Ovary (tissue), 9 donors: Measurements from ENCODE around the gene PCDHA7. TPM values are rescaled to one million over a fixed set of nuclear protein-coding genes. Genes with fewer than 3 reads are reported as not detected.

Source experiments
- DNase-seq, 5 donors: peaks; one replicate each; pipeline ENCODE4 v3.0.0-alpha.2; 2019 to 2020
- H3K27ac ChIP-seq, 2 donors: fragments of 200-600 bp; one replicate each; pipeline versions ENCODE4 v1.5.1 to v1.8.0; 2019 to 2022
- H3K27me3 ChIP-seq: fragments of 200-600 bp; one replicate; pipeline ENCODE4 v1.8.0; 2022
- H3K36me3 ChIP-seq: fragments of 200-600 bp; sonication (generic); one replicate; pipeline ENCODE4 v1.5.1; 2019
- H3K4me1 ChIP-seq: one replicate; pipeline ENCODE4 v1.8.1; 2013; ENCODE audit warnings: mild to moderate bottlenecking, moderate library complexity; ENCODE audit not compliant: insufficient read depth
- H3K4me3 ChIP-seq: fragments of 200-600 bp; sonication (generic); one replicate; pipeline ENCODE4 v1.5.1; 2017
- H3K9me3 ChIP-seq, 2 donors: fragments of 200-600 bp in 1 of 2; sonication (generic) in 1 of 2; one replicate each; pipeline versions ENCODE4 v1.5.1 to v1.8.1; 2013 to 2019; ENCODE audit warnings: mild to moderate bottlenecking in 1 of 2, moderate library complexity in 1 of 2
- EP300 ChIP-seq: sonication (generic); formaldehyde crosslinking; IDR thresholded peaks from one replicate; pipeline ENCODE4 v1.6.1; 2017; ENCODE audit warnings: antibody characterized with exemption
- POLR2A ChIP-seq: fragments of 450-650 bp; IDR thresholded peaks from one replicate; pipeline ENCODE4 v1.6.1; 2017; ENCODE audit warnings: antibody characterized with exemption, mild to moderate bottlenecking, moderate library complexity
- WGBS, 3 donors: extraction: QIAGEN DNeasy Blood & Tissue Kit in 1 of 3; methylation state at CpG; one replicate each; pipeline versions ENCODE4 v1.1.5 to v1.1.7; 2013 to 2017; 5-methylcytosine and 5-hydroxymethylcytosine counted together
- intact Hi-C, 4 donors: fragments of 100-400 bp; cut with DNase I; formaldehyde crosslinking; loops; one replicate each; pipeline versions ENCODE4 v1.11.0 to v1.15.1; 2022 to 2023
- polyA plus RNA-seq, 2 donors: library from polyadenylated mRNA; stranded (reverse); fragments of 200-250 nt in 1 of 2; fragments of 350-450 nt in 1 of 2; fragmentation: Illumina TruSeq in 1 of 2; extraction: RNeasy Lipid Tissue Mini Kit (QIAGEN cat#74804) in 1 of 2; gene quantifications; one replicate each; pipeline ENCODE4 v1.2.3, GENCODE V29; 2013 to 2014
- total RNA-seq, 7 donors: library from RNA; depleted of rRNA in 2 of 7; stranded (reverse); fragments of >200 nt in 2 of 7; fragmentation: NEBNext Ultra II Directional in 3 of 7; extraction: Animal tissue kit (Norgen Biotek cat#: 25700) in 3 of 7; gene quantifications; one replicate each; pipeline versions ENCODE4 v1.1.0 to v1.2.4, GENCODE V29; 2016 to 2023
- TF ChIP-seq, protein P1 (sequence below), 3 donors: fragments of 450-650 bp in 2 of 3; fragments of 200-600 bp in 1 of 3; IDR thresholded peaks; one replicate each; pipeline versions ENCODE4 v1.5.1 to v1.8.0; 2016 to 2022; ENCODE audit warnings: antibody characterized with exemption in 3 of 3, mild to moderate bottlenecking in 1 of 3
- donor health status: DM: no; HTN: no; CAD: no; lungs with moderate emphysema.
- donor health status: DM: no; HTN: no; CAD: no.
- donor health status: Bipolar disorder and iron deficiency.
- donor health status: DM: yes; HTN: yes; CAD: no.
- donor health status: DM: no; HTN: no; CAD: no.
- donor health status: DM: yes; HTN: yes; CAD: no.

PCDHA7 gene
- total and polyA plus RNA-seq, 9 donors: 0.25 to 1.4 (median 0.41) TPM

DNA sequence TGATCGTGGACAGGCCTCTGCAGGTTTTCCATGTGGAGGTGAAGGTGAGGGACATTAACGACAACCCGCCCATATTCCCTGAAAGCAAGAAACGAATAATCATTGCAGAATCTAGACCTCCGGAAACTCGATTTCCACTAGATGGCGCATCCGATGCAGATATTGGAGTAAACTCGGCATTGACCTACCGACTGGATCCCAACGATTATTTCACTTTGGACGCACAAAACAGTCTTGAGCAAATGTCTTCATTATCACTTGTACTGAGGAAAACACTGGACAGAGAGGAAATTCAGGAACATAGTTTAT is 48.5 kb downstream of the PCDHA7 start:
- no peak for DNase-seq
- peaks cover 0 to 17% of the 10 kb centered on the region in 2 donors for H3K9me3 ChIP-seq
- H3K4me1 ChIP-seq: no peaks in the 10 kb centered on the region
- intact Hi-C loops: no loop called here
- H3K4me3 ChIP-seq: no peak overlapping the region
- no peak overlapping the region for H3K27ac ChIP-seq
- no peaks in the 10 kb centered on the region for H3K36me3 ChIP-seq
- WGBS, 3 donors: 10 to 22% (median 17%) methylated on average over 12 of the region's 12 CpGs
- TF ChIP-seq, protein P1, sequence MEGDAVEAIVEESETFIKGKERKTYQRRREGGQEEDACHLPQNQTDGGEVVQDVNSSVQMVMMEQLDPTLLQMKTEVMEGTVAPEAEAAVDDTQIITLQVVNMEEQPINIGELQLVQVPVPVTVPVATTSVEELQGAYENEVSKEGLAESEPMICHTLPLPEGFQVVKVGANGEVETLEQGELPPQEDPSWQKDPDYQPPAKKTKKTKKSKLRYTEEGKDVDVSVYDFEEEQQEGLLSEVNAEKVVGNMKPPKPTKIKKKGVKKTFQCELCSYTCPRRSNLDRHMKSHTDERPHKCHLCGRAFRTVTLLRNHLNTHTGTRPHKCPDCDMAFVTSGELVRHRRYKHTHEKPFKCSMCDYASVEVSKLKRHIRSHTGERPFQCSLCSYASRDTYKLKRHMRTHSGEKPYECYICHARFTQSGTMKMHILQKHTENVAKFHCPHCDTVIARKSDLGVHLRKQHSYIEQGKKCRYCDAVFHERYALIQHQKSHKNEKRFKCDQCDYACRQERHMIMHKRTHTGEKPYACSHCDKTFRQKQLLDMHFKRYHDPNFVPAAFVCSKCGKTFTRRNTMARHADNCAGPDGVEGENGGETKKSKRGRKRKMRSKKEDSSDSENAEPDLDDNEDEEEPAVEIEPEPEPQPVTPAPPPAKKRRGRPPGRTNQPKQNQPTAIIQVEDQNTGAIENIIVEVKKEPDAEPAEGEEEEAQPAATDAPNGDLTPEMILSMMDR (IDR thresholded peaks at IDR 0.05): no peak
- TF ChIP-seq POLR2A (no peak), EP300 (no peak)
- no peaks in the 10 kb centered on the region for H3K27me3 ChIP-seq

DNA sequence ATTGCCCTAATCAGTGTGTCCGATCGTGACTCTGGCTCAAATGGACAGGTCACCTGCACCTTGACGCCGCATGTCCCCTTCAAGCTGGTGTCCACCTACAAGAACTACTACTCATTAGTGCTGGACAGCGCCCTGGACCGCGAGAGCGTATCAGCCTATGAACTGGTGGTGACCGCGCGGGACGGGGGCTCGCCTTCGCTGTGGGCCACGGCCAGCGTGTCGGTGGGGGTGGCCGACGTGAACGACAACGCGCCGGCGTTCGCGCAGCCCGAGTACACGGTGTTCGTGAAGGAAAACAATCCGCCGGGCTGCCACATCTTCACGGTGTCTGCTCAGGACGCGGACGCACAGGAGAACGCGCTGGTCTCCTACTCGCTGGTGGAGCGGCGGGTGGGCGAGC is 49.3 kb downstream of the PCDHA7 start:
- Histone ChIP-seq H3K27ac (no peak overlapping the region), H3K9me3 (peaks cover 0 to 16% of the 10 kb centered on the region in 2 donors), H3K4me3 (no peak overlapping the region), H3K27me3 (no peaks in the 10 kb centered on the region), H3K36me3 (no peaks in the 10 kb centered on the region), H3K4me1 (no peaks in the 10 kb centered on the region)
- DNase-seq: no peak
- intact Hi-C loops: no loop called here
- TF ChIP-seq, protein P1 (IDR thresholded peaks at IDR 0.05): no peak
- no peak for TF ChIP-seq POLR2A
- WGBS, 3 donors: 27 to 54% (median 50%) methylated on average over 41 of the region's 41 CpGs

DNA sequence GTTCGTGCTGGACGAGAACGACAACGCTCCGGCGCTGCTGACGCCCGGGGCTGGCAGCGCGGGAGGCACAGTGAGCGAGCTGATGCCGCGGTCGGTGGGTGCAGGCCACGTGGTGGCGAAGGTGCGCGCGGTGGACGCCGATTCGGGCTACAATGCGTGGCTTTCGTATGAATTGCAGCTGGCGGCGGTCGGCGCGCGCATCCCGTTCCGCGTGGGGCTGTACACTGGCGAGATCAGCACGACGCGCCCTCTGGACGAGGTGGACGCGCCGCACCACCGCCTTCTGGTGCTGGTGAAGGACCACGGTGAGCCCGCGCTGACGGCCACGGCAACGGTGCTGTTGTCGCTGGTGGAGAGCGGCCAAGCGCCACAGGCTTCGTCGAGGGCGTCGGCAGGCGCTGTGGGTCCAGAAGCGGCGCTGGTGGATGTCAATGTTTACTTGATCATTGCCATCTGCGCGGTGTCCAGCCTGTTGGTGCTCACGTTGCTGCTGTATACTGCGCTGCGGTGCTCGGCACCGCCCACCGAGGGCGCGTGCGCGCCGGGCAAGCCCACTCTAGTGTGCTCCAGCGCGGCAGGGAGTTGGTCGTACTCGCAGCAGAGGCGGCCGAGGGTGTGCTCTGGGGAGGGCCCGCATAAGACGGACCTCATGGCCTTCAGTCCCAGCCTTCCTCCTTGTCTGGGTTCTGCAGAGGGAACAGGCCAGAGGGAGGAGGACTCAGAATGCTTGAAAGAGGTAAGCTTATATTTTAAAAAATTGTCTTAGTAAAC is 50.0 kb downstream of the PCDHA7 start:
- no peaks in the 10 kb centered on the region for H3K4me1 ChIP-seq
- intact Hi-C loops: no loop called here
- DNase-seq: no peak
- no peak overlapping the region for H3K4me3 ChIP-seq
- no peak overlapping the region for H3K27ac ChIP-seq
- peaks cover 0 to 16% of the 10 kb centered on the region in 2 donors for H3K9me3 ChIP-seq
- TF ChIP-seq POLR2A (no peak), EP300 (no peak)
- TF ChIP-seq, protein P1 (IDR thresholded peaks at IDR 0.05): no peak
- H3K27me3 ChIP-seq: no peaks in the 10 kb centered on the region
- 26 to 46% (median 44%) methylated on average over 69 to 79 of the region's 79 CpGs for WGBS, 3 donors
- H3K36me3 ChIP-seq: no peaks in the 10 kb centered on the region

Other genes with a start within 250 kb of the PCDHA7 start
- gene CD14, start 201.1 kb upstream of the PCDHA7 start, total RNA-seq: 10 to 100 TPM; 26.5 to 96.0 (median 48.6) TPM
- gene CD14, start 201.1 kb upstream of the PCDHA7 start, polyA plus RNA-seq: 10 to 100 TPM in 1 of 2 donors, 1 to 10 TPM in 1; 8.7 to 37.7 TPM
- 10 to 100 TPM; 12.2 to 62.8 (median 14.9) TPM for gene TMCO6, start 194.8 kb upstream of the PCDHA7 start, total RNA-seq
- 10 to 100 TPM in 1 of 2 donors, 1 to 10 TPM in 1; 8.0 to 33.2 TPM for gene TMCO6, start 194.8 kb upstream of the PCDHA7 start, polyA plus RNA-seq
- gene NDUFA2, start 186.6 kb upstream of the PCDHA7 start, total RNA-seq: 100 to 1,000 TPM in 1 of 7 donors, 10 to 100 TPM in 6; 44.6 to 107 (median 46.9) TPM
- gene NDUFA2, start 186.6 kb upstream of the PCDHA7 start, polyA plus RNA-seq: 100 to 1,000 TPM in 1 of 2 donors, 10 to 100 TPM in 1; 42.6 to 123 TPM
- 100 to 1,000 TPM in 1 of 7 donors, 10 to 100 TPM in 6; 70.9 to 112 (median 78.0) TPM for gene IK, start 186.4 kb upstream of the PCDHA7 start, total RNA-seq
- 100 to 1,000 TPM in 1 of 2 donors, 10 to 100 TPM in 1; 99.8 to 184 TPM for gene IK, start 186.4 kb upstream of the PCDHA7 start, polyA plus RNA-seq
- 10 to 100 TPM in 6 of 7 donors, 1 to 10 TPM in 1; 9.1 to 16.6 (median 13.7) TPM for gene WDR55, start 169.4 kb upstream of the PCDHA7 start, total RNA-seq
- 10 to 100 TPM in 1 of 2 donors, 1 to 10 TPM in 1; 9.9 to 12.3 TPM for gene WDR55, start 169.4 kb upstream of the PCDHA7 start, polyA plus RNA-seq
- gene DND1, start 160.7 kb upstream of the PCDHA7 start, total RNA-seq: 1 to 10 TPM in 2 of 7 donors, under 1 TPM in 5; 0.30 to 1.2 (median 0.69) TPM
- gene DND1, start 160.7 kb upstream of the PCDHA7 start, polyA plus RNA-seq: under 1 TPM in 1 of 2 donors, not detected in 1; 0.98 TPM
- gene HARS1, start 142.9 kb upstream of the PCDHA7 start, total RNA-seq: 10 to 100 TPM; 26.8 to 48.2 (median 41.7) TPM
- gene HARS1, start 142.9 kb upstream of the PCDHA7 start, polyA plus RNA-seq: 10 to 100 TPM; 38.9 to 68.6 TPM
- 10 to 100 TPM; 15.2 to 25.2 (median 21.6) TPM for gene HARS2, start 142.8 kb upstream of the PCDHA7 start, total RNA-seq
- gene HARS2, start 142.8 kb upstream of the PCDHA7 start, polyA plus RNA-seq: 10 to 100 TPM; 20.9 to 27.5 TPM
- gene ZMAT2, start 133.8 kb upstream of the PCDHA7 start, total RNA-seq: 10 to 100 TPM; 22.9 to 46.1 (median 40.2) TPM
- gene ZMAT2, start 133.8 kb upstream of the PCDHA7 start, polyA plus RNA-seq: 100 to 1,000 TPM in 1 of 2 donors, 10 to 100 TPM in 1; 59.3 to 126 TPM
- gene PCDHA1, start 48.1 kb upstream of the PCDHA7 start, total RNA-seq: under 1 TPM in 1 of 7 donors, not detected in 6; 0.05 TPM
- gene PCDHA1, start 48.1 kb upstream of the PCDHA7 start, polyA plus RNA-seq: not detected
- 1 to 10 TPM in 2 of 7 donors, under 1 TPM in 5; 0.34 to 1.6 (median 0.57) TPM for gene PCDHA2, start 39.4 kb upstream of the PCDHA7 start, total RNA-seq
- gene PCDHA2, start 39.4 kb upstream of the PCDHA7 start, polyA plus RNA-seq: under 1 TPM; 0.17 to 0.34 TPM
- 1 to 10 TPM in 6 of 7 donors, under 1 TPM in 1; 0.65 to 2.7 (median 1.4) TPM for gene PCDHA3, start 33.2 kb upstream of the PCDHA7 start, total RNA-seq
- gene PCDHA3, start 33.2 kb upstream of the PCDHA7 start, polyA plus RNA-seq: 1 to 10 TPM in 1 of 2 donors, under 1 TPM in 1; 0.45 to 1.1 TPM
- gene PCDHA4, start 27.2 kb upstream of the PCDHA7 start, total RNA-seq: 1 to 10 TPM in 3 of 7 donors, under 1 TPM in 4; 0.76 to 2.7 (median 1.00) TPM
- under 1 TPM; 0.18 to 0.42 TPM for gene PCDHA4, start 27.2 kb upstream of the PCDHA7 start, polyA plus RNA-seq
- gene PCDHA5, start 12.7 kb upstream of the PCDHA7 start, total RNA-seq: 1 to 10 TPM in 1 of 7 donors, under 1 TPM in 6; 0.11 to 1.4 (median 0.54) TPM
- under 1 TPM; 0.07 to 0.08 TPM for gene PCDHA5, start 12.7 kb upstream of the PCDHA7 start, polyA plus RNA-seq
- 1 to 10 TPM in 3 of 7 donors, under 1 TPM in 4; 0.32 to 1.7 (median 0.97) TPM for gene PCDHA6, start 6.3 kb upstream of the PCDHA7 start, total RNA-seq
- under 1 TPM; 0.18 to 0.33 TPM for gene PCDHA6, start 6.3 kb upstream of the PCDHA7 start, polyA plus RNA-seq
- gene PCDHA8, start 6.9 kb downstream of the PCDHA7 start, total RNA-seq: under 1 TPM; 0.23 to 0.72 (median 0.43) TPM
- gene PCDHA8, start 6.9 kb downstream of the PCDHA7 start, polyA plus RNA-seq: under 1 TPM in 1 of 2 donors, not detected in 1; 0.02 TPM
- gene PCDHA9, start 14.1 kb downstream of the PCDHA7 start, total RNA-seq: under 1 TPM; 0.34 to 0.60 (median 0.50) TPM
- gene PCDHA9, start 14.1 kb downstream of the PCDHA7 start, polyA plus RNA-seq: under 1 TPM in 1 of 2 donors, not detected in 1; 0.05 TPM
- gene PCDHA10, start 21.6 kb downstream of the PCDHA7 start, total RNA-seq: 1 to 10 TPM; 1.0 to 4.0 (median 1.5) TPM
- gene PCDHA10, start 21.6 kb downstream of the PCDHA7 start, polyA plus RNA-seq: 1 to 10 TPM in 1 of 2 donors, under 1 TPM in 1; 0.06 to 1.9 TPM
- under 1 TPM; 0.23 to 0.79 (median 0.53) TPM for gene PCDHA11, start 34.7 kb downstream of the PCDHA7 start, total RNA-seq
- gene PCDHA11, start 34.7 kb downstream of the PCDHA7 start, polyA plus RNA-seq: under 1 TPM; 0.04 to 0.08 TPM
- 1 to 10 TPM in 2 of 7 donors, under 1 TPM in 5; 0.27 to 1.3 (median 0.56) TPM for gene PCDHA12, start 41.0 kb downstream of the PCDHA7 start, total RNA-seq
- gene PCDHA12, start 41.0 kb downstream of the PCDHA7 start, polyA plus RNA-seq: under 1 TPM; 0.04 to 0.20 TPM
- under 1 TPM in 6 of 7 donors, not detected in 1; 0.32 to 0.92 (median 0.47) TPM for gene PCDHA13, start 47.9 kb downstream of the PCDHA7 start, total RNA-seq
- gene PCDHA13, start 47.9 kb downstream of the PCDHA7 start, polyA plus RNA-seq: under 1 TPM; 0.01 to 0.17 TPM
- gene PCDHAC1, start 92.0 kb downstream of the PCDHA7 start, total RNA-seq: under 1 TPM; 0.40 to 0.82 (median 0.57) TPM
- under 1 TPM; 0.04 to 0.15 TPM for gene PCDHAC1, start 92.0 kb downstream of the PCDHA7 start, polyA plus RNA-seq
- 1 to 10 TPM in 2 of 7 donors, under 1 TPM in 5; 0.15 to 2.1 (median 0.72) TPM for gene PCDHAC2, start 132.2 kb downstream of the PCDHA7 start, total RNA-seq
- gene PCDHAC2, start 132.2 kb downstream of the PCDHA7 start, polyA plus RNA-seq: 1 to 10 TPM in 1 of 2 donors, under 1 TPM in 1; 0.06 to 1.4 TPM
- gene PCDHB1, start 217.1 kb downstream of the PCDHA7 start, total RNA-seq: under 1 TPM in 2 of 7 donors, not detected in 5; 0.03 to 0.34 TPM
- gene PCDHB1, start 217.1 kb downstream of the PCDHA7 start, polyA plus RNA-seq: not detected